Fibroblast of lung (primary cell): ENCODE results near the gene SULT4A1. TPM values are rescaled to one million over a fixed set of nuclear protein-coding genes. Genes with fewer than 3 reads are reported as not detected.

ENCODE experiments used
- DNase-seq, 2 donors: peaks; one replicate each; pipeline versions ENCODE4 v3.0.0 to v3.0.0-alpha.2; 2010; ENCODE audit warnings: low read depth in 2 of 2
- H2AFZ ChIP-seq: 2 replicates; pipeline ENCODE4 v1.5.1; 2012; ENCODE audit warnings: low read length, control low read depth, inconsistent platforms
- H3K27ac ChIP-seq: 2 replicates; pipeline ENCODE4 v1.5.1; 2011; ENCODE audit warnings: low read length, control low read depth; ENCODE audit not compliant: insufficient read depth
- H3K27me3 ChIP-seq: 2 replicates; pipeline ENCODE4 v1.5.1; 2011; ENCODE audit warnings: mild to moderate bottlenecking, low read length; ENCODE audit not compliant: control insufficient read depth, insufficient read depth
- H3K36me3 ChIP-seq: 2 replicates; pipeline ENCODE4 v1.5.1; 2011; ENCODE audit warnings: low read length; ENCODE audit not compliant: control insufficient read depth, insufficient read depth
- H3K4me1 ChIP-seq: 2 replicates; pipeline ENCODE4 v1.5.1; 2011; ENCODE audit warnings: low read length; ENCODE audit not compliant: control insufficient read depth, insufficient read depth; ENCODE audit errors: extremely low read depth
- H3K4me2 ChIP-seq: 2 replicates; pipeline ENCODE4 v1.5.1; 2011; ENCODE audit warnings: low read length, control low read depth; ENCODE audit not compliant: insufficient read depth; ENCODE audit errors: extremely low read depth
- H3K4me3 ChIP-seq, 4 experiments: fragments of 200-600 bp in 1 of 4; sonication (generic) in 1 of 4; replicated peaks in 1 of 4; 2 replicates each; pipeline ENCODE4 v1.5.1; 2011 to 2016; ENCODE audit warnings: low read length in 4 of 4, low read depth in 3 of 4, mild to moderate bottlenecking in 3 of 4, control low read depth in 2 of 4, inconsistent platforms in 1 of 4, mixed read lengths in 1 of 4; ENCODE audit not compliant: insufficient read depth in 1 of 4; ENCODE audit errors: control extremely low read depth in 1 of 4
- H3K79me2 ChIP-seq: 2 replicates; pipeline ENCODE4 v1.5.1; 2012; ENCODE audit warnings: mild to moderate bottlenecking, low read length, inconsistent platforms; ENCODE audit not compliant: control insufficient read depth, insufficient read depth
- H3K9ac ChIP-seq: 2 replicates; pipeline ENCODE4 v1.5.1; 2011; ENCODE audit warnings: mild to moderate bottlenecking, low read length, control low read depth; ENCODE audit not compliant: insufficient read depth
- H3K9me3 ChIP-seq: 2 replicates; pipeline ENCODE4 v1.5.1; 2012; ENCODE audit warnings: low read depth, low read length; ENCODE audit not compliant: control insufficient read depth, insufficient read depth
- H4K20me1 ChIP-seq: 2 replicates; pipeline ENCODE4 v1.5.1; 2011; ENCODE audit warnings: low read length; ENCODE audit not compliant: control insufficient read depth, insufficient read depth; ENCODE audit errors: extremely low read depth
- CTCF ChIP-seq, 2 donors: IDR thresholded peaks in 1 of 2; conservative IDR thresholded peaks in 1 of 2; 1 replicate in 1 of 2; 2 replicates in 1 of 2; pipeline ENCODE4 v1.5.1; 2011 to 2012; ENCODE audit warnings: low read length in 2 of 2, control low read depth in 1 of 2, inconsistent platforms in 1 of 2, low read depth in 1 of 2, mild to moderate bottlenecking in 1 of 2
- EZH2 ChIP-seq: IDR thresholded peaks from 2 replicates; pipeline ENCODE4 v1.5.1; 2012; ENCODE audit warnings: low read length, control low read depth, mild to moderate bottlenecking; ENCODE audit errors: missing control alignments
- polyA plus RNA-seq, 2 donors: library from polyadenylated mRNA; depleted of rRNA in 1 of 2; stranded (reverse) in 1 of 2; unstranded in 1 of 2; fragments of >200 nt; gene quantifications; 2 replicates each; pipeline ENCODE4 v1.2.1, GENCODE V29; 2011 to 2012; ENCODE audit warnings: missing spikeins in 1 of 2
- total RNA-seq: library from RNA; depleted of rRNA; stranded (reverse); fragments of >200 nt; gene quantifications from 2 replicates; pipeline ENCODE4 v1.2.1, GENCODE V29; 2014

Gene SULT4A1
- total and polyA plus RNA-seq, 2 donors (not counting 1 experiment from before 2014, with no cell fraction given) = 0.16 to 0.50 TPM

- H3K4me3 ChIP-seq = no peak overlapping the region
- H3K4me1 ChIP-seq = no peaks in the 10 kb centered on the region
- no peak overlapping the region for H2AFZ ChIP-seq
- H3K36me3 ChIP-seq = no peaks in the 10 kb centered on the region
- peak overlapping the region; percentile 13 for H3K4me2 ChIP-seq
- H3K9me3 ChIP-seq = no peaks in the 10 kb centered on the region
- no peaks in the 10 kb centered on the region for H4K20me1 ChIP-seq
- H3K27ac ChIP-seq = no peak overlapping the region
- no peak overlapping the region for H3K9ac ChIP-seq
- no peak for DNase-seq
- peaks cover 16% of the 10 kb centered on the region for H3K27me3 ChIP-seq
- H3K79me2 ChIP-seq = no peaks in the 10 kb centered on the region
- TF ChIP-seq CTCF (conservative IDR thresholded peaks at IDR 0.05 in 1 of 2, IDR thresholded peaks at IDR 0.05 in 1 of 2; ENCODE audit: low read depth in 1 of 2, low read length in 2 of 2) = no peak
- peak; percentile 72 for TF ChIP-seq EZH2
Observed at GRCh38 chr22:43892183-43892894, 30.0 kb upstream of the SULT4A1 start.

- Histone ChIP-seq H4K20me1 (no peaks in the 10 kb centered on the region), H3K27ac (no peak within 1 kb of the TSS), H3K27me3 (peaks cover 16% of the 10 kb centered on the region), H3K9me3 (no peaks in the 10 kb centered on the region), H3K9ac (no peak within 1 kb of the TSS), H3K79me2 (no peaks in the 10 kb centered on the region), H3K4me3 (peak within 1 kb of the TSS in 2 of 4 experiments; percentile 19 to 40), H3K4me1 (no peaks in the 10 kb centered on the region), H2AFZ (no peak within 1 kb of the TSS), H3K4me2 (peak within 1 kb of the TSS; percentile 51), H3K36me3 (no peaks in the 10 kb centered on the region)
- TF ChIP-seq EZH2 = no peak
- TF ChIP-seq CTCF (conservative IDR thresholded peaks at IDR 0.05 in 1 of 2, IDR thresholded peaks at IDR 0.05 in 1 of 2; ENCODE audit: low read depth in 1 of 2, low read length in 2 of 2) = no peak
- DNase-seq = peak in 1 of 2 donors; percentile 40
Observed at GRCh38 chr22:43891360-43892182, 29.3 kb upstream of the SULT4A1 start, which contains the start of gene PNPLA5. PNPLA5 (minus strand) TSS chr22:43892013; CDS start chr22:43891880, 133 bp downstream.

- Histone ChIP-seq H3K36me3 (no peaks in the 10 kb centered on the region), H3K9ac (no peak overlapping the region), H3K4me1 (no peaks in the 10 kb centered on the region), H3K4me3 (peak overlapping the region in 1 of 4 experiments; percentile 40), H2AFZ (no peak overlapping the region), H3K9me3 (no peaks in the 10 kb centered on the region), H3K27ac (no peak overlapping the region), H4K20me1 (no peaks in the 10 kb centered on the region), H3K27me3 (peaks cover 16% of the 10 kb centered on the region), H3K4me2 (no peak overlapping the region), H3K79me2 (no peaks in the 10 kb centered on the region)
- TF ChIP-seq CTCF (conservative IDR thresholded peaks at IDR 0.05 in 1 of 2, IDR thresholded peaks at IDR 0.05 in 1 of 2; ENCODE audit: low read depth in 1 of 2, low read length in 2 of 2) = no peak
- TF ChIP-seq EZH2 = no peak
- DNase-seq = peak in 1 of 2 donors; percentile 20
Observed at GRCh38 chr22:43890901-43891331, 28.6 kb upstream of the SULT4A1 start.
